ENCODE measurements around the gene SIGLEC8. TPM values are rescaled to one million over a fixed set of nuclear protein-coding genes. Genes with fewer than 3 reads are reported as not detected.

SIGLEC8 gene
- total RNA-seq, 1 donor from 2014 or later, result not detected

GRCh38 chr19:51402117-51402516 is 56.1 kb downstream of the SIGLEC8 start:
- Mint-ChIP-seq H3K36me3 (ENCODE audit: low read depth) (no peaks in the 10 kb centered on the region), H3K9me3 (peaks cover 7% of the 10 kb centered on the region), H3K4me3 (no peak overlapping the region), H3K27me3 (no peaks in the 10 kb centered on the region), H3K27ac (no peak overlapping the region), H3K4me1 (peaks cover 3% of the 10 kb centered on the region)
- ChIA-PET POLR2A (no interaction called here), CTCF (interaction anchor here (0.5 to 1.6 kb wide), 2 partner anchors 18 to 20 kb away, joined by 4 read pairs; no protein-coding TSS in a partner anchor)
- TF ChIP-seq, protein P1, sequence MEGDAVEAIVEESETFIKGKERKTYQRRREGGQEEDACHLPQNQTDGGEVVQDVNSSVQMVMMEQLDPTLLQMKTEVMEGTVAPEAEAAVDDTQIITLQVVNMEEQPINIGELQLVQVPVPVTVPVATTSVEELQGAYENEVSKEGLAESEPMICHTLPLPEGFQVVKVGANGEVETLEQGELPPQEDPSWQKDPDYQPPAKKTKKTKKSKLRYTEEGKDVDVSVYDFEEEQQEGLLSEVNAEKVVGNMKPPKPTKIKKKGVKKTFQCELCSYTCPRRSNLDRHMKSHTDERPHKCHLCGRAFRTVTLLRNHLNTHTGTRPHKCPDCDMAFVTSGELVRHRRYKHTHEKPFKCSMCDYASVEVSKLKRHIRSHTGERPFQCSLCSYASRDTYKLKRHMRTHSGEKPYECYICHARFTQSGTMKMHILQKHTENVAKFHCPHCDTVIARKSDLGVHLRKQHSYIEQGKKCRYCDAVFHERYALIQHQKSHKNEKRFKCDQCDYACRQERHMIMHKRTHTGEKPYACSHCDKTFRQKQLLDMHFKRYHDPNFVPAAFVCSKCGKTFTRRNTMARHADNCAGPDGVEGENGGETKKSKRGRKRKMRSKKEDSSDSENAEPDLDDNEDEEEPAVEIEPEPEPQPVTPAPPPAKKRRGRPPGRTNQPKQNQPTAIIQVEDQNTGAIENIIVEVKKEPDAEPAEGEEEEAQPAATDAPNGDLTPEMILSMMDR (IDR thresholded peaks at IDR 0.05), result no peak
- DNase-seq (no peak), ATAC-seq (ENCODE audit: low read depth) (no peak)
- intact Hi-C loops (cut with micrococcal nuclease), result no loop called here

Other genes starting within 250 kb of the SIGLEC8 start
- not detected in 2 replicates for gene CD33, start 233.4 kb downstream of the SIGLEC8 start, total RNA-seq
- not detected in 2 replicates for gene SIGLECL1, start 207.4 kb downstream of the SIGLEC8 start, total RNA-seq
- not detected in 2 replicates for gene IGLON5, start 146.8 kb downstream of the SIGLEC8 start, total RNA-seq
- gene VSIG10L, start 116.3 kb downstream of the SIGLEC8 start, total RNA-seq, result 0.95 and 0.98 TPM in 2 replicates
- 43.8 and 49.0 TPM in 2 replicates for gene ETFB, start 92.1 kb downstream of the SIGLEC8 start, total RNA-seq
- gene CLDND2, start 89.5 kb downstream of the SIGLEC8 start, total RNA-seq, result 2.2 TPM in 1 of 2 replicates, not detected in the other
- gene NKG7, start 85.8 kb downstream of the SIGLEC8 start, total RNA-seq, result 1.6 and 2.1 TPM in 2 replicates
- not detected in 2 replicates for gene LIM2, start 70.5 kb downstream of the SIGLEC8 start, total RNA-seq
- 0.17 TPM in 1 of 2 replicates, not detected in the other for gene C19orf84, start 67.9 kb downstream of the SIGLEC8 start, total RNA-seq
- 50.3 and 52.2 TPM in 2 replicates for gene SIGLEC10, start 40.8 kb downstream of the SIGLEC8 start, total RNA-seq
- not detected in 2 replicates for gene CEACAM18, start 20.1 kb upstream of the SIGLEC8 start, total RNA-seq
- gene SIGLEC12, start 43.3 kb upstream of the SIGLEC8 start, total RNA-seq, result not detected in 2 replicates
- 16.4 and 28.7 TPM in 2 replicates for gene SIGLEC6, start 73.2 kb upstream of the SIGLEC8 start, total RNA-seq
- gene ZNF175, start 112.8 kb upstream of the SIGLEC8 start, total RNA-seq, result 20.6 and 23.6 TPM in 2 replicates
- 0.22 TPM in 1 of 2 replicates, not detected in the other for gene SIGLEC5, start 171.9 kb upstream of the SIGLEC8 start, total RNA-seq
- 10.5 and 12.8 TPM in 2 replicates for gene SIGLEC14, start 188.4 kb upstream of the SIGLEC8 start, total RNA-seq
- 3.2 and 3.3 TPM in 2 replicates for gene SPACA6, start 234.9 kb upstream of the SIGLEC8 start, total RNA-seq